HepG2 (cell line): Measurements from ENCODE around the gene WSB1. TPM values are rescaled to one million over a fixed set of nuclear protein-coding genes. Genes with fewer than 3 reads are reported as not detected.

Experiments
- ATAC-seq: fragments of 200-7000 bp; cut with Tn5 transposase; 3 replicates; pipeline ENCODE4 v1.9.1; 2020; ENCODE audit warnings: mild to moderate bottlenecking, moderate library complexity
- BruUV-seq: library from RNA; stranded (reverse); fragments of 400-500 nt; replicated peaks from 2 replicates; lab custom pipeline; 2021; lab: Mats Ljungman, UMichigan
- CTCF ChIA-PET: fragments of 300-600 bp; formaldehyde crosslinking; extraction: SDS; loops from one replicate; lab custom pipeline; 2021; ENCODE audit warnings: low total read pairs, inconsistent platforms, low intra/inter-chr PET ratio; lab: Yijun Ruan, JAX
- POLR2A ChIA-PET: fragments of 350-600 bp; sonication (Branson Sonifier 250); formaldehyde crosslinking; loops from one replicate; lab custom pipeline; 2020; ENCODE audit warnings: antibody characterized with exemption, inconsistent platforms; lab: Yijun Ruan, JAX
- DNase-seq: peaks from one replicate; pipeline ENCODE4 v3.0.0-alpha.2; 2015; ENCODE audit warnings: low spot score
- FAIRE-seq: peaks from 3 replicates; lab custom pipeline; 2011; peaks lifted over from hg19 to GRCh38; lab: Jason Lieb, UNC
- H2AFZ ChIP-seq: one replicate; pipeline ENCODE4 v1.6.1; 2011; ENCODE audit warnings: low read length, inconsistent platforms
- H3K27ac ChIP-seq: fragments of 300-600 bp; 3 replicates; pipeline ENCODE4 v1.8.0; 2011; ENCODE audit warnings: mixed run types, mild to moderate bottlenecking, mixed read lengths, low read length, inconsistent platforms; ENCODE audit not compliant: insufficient read depth; ENCODE audit errors: extremely low read length
- H3K27me3 ChIP-seq, 2 experiments: fragments of 200-600 bp in 1 of 2; 2 replicates in 1 of 2; 3 replicates in 1 of 2; pipeline versions ENCODE4 v1.6.0 to v1.8.0; 2011; ENCODE audit warnings: low read length in 2 of 2, mild to moderate bottlenecking in 2 of 2, moderate library complexity in 2 of 2, inconsistent platforms in 1 of 2; ENCODE audit not compliant: insufficient read depth in 2 of 2, control insufficient read depth in 1 of 2
- H3K36me3 ChIP-seq, 2 experiments: fragments of 200-600 bp in 1 of 2; replicated peaks in 1 of 2; 2 replicates in 1 of 2; 3 replicates in 1 of 2; pipeline versions ENCODE4 v1.5.1 to v1.8.0; 2011; ENCODE audit warnings: low read length in 2 of 2, inconsistent platforms in 1 of 2; ENCODE audit not compliant: insufficient read depth in 2 of 2, control insufficient read depth in 1 of 2
- H3K4me1 ChIP-seq: 2 replicates; pipeline ENCODE4 v1.5.1; 2012; ENCODE audit warnings: low read length, inconsistent platforms; ENCODE audit not compliant: insufficient read depth
- H3K4me2 ChIP-seq: 2 replicates; pipeline ENCODE4 v1.6.0; 2011; ENCODE audit warnings: low read depth, low read length, inconsistent platforms
- H3K4me3 ChIP-seq, 3 experiments: fragments of 200-600 bp in 1 of 3; sonication (generic), shearing (Covaris generic) in 1 of 3; replicated peaks in 1 of 3; 2 replicates each; pipeline ENCODE4 v1.5.1; 2011 to 2016; ENCODE audit warnings: low read length in 3 of 3, inconsistent platforms in 2 of 3, low read depth in 2 of 3, mild to moderate bottlenecking in 2 of 3, control low read depth in 1 of 3, mixed read lengths in 1 of 3; ENCODE audit not compliant: insufficient read depth in 1 of 3
- H3K79me2 ChIP-seq: one replicate; pipeline ENCODE4 v1.6.1; 2011; ENCODE audit warnings: low read length, inconsistent platforms; ENCODE audit not compliant: insufficient read depth
- H3K9ac ChIP-seq: 2 replicates; pipeline ENCODE4 v1.6.0; 2011; ENCODE audit warnings: mild to moderate bottlenecking, low read depth, low read length, inconsistent platforms; ENCODE audit not compliant: insufficient read depth
- H3K9me3 ChIP-seq: 2 replicates; pipeline ENCODE4 v1.5.1; 2012; ENCODE audit warnings: mild to moderate bottlenecking, low read length
- H4K20me1 ChIP-seq: 2 replicates; pipeline ENCODE4 v1.6.0; 2011; ENCODE audit warnings: inconsistent platforms, mild to moderate bottlenecking, low read length, moderate library complexity; ENCODE audit not compliant: insufficient read depth
- AHR ChIP-seq: IDR thresholded peaks from 2 replicates; pipeline ENCODE4 v1.6.1; 2018; ENCODE audit warnings: missing genetic modification reagents, missing compliant biosample characterization
- CBX1 ChIP-seq: IDR thresholded peaks from one replicate; pipeline ENCODE4 v1.6.1; 2016; ENCODE audit warnings: antibody characterized with exemption, low read depth
- DNMT3B ChIP-seq: conservative IDR thresholded peaks from 2 replicates; pipeline ENCODE4 v1.6.1; 2016; ENCODE audit warnings: missing biosample characterization, control low read depth
- PHB2 ChIP-seq: fragments of 450-650 bp; IDR thresholded peaks from 2 replicates; pipeline ENCODE4 v1.6.1; 2018; ENCODE audit not compliant: partially characterized antibody
- SAFB2 ChIP-seq: sonication (generic); formaldehyde crosslinking; IDR thresholded peaks from 2 replicates; pipeline ENCODE4 v1.5.1; 2020; ENCODE audit warnings: missing genetic modification reagents, low read depth, mild to moderate bottlenecking, borderline replicate concordance
- SETDB1 ChIP-seq: sonication (generic); formaldehyde crosslinking; IDR thresholded peaks from 2 replicates; pipeline ENCODE4 v1.5.1; 2020; ENCODE audit warnings: missing genetic modification reagents, mild to moderate bottlenecking, borderline replicate concordance
- ZFP82 ChIP-seq: sonication (generic); formaldehyde crosslinking; IDR thresholded peaks from 2 replicates; pipeline ENCODE4 v1.5.1; 2020; ENCODE audit warnings: mild to moderate bottlenecking, missing genetic modification reagents, borderline replicate concordance
- ZNF446 ChIP-seq: sonication (generic); formaldehyde crosslinking; IDR thresholded peaks from 2 replicates; pipeline ENCODE4 v1.5.0; 2020; ENCODE audit warnings: mild to moderate bottlenecking, missing genetic modification reagents
- ZNF644 ChIP-seq: IDR thresholded peaks from 2 replicates; pipeline ENCODE4 v1.6.1; 2016; ENCODE audit warnings: low read depth
- ZZZ3 ChIP-seq: sonication (generic); formaldehyde crosslinking; IDR thresholded peaks from 2 replicates; pipeline ENCODE4 v1.4.0; 2020; ENCODE audit warnings: missing genetic modification reagents, mild to moderate bottlenecking, borderline replicate concordance
- WGBS: methylation state at CpG from one replicate; pipeline ENCODE4 v1.1.6; 2017; ENCODE audit warnings: low lambda C conversion rate; 5-methylcytosine and 5-hydroxymethylcytosine counted together
- in situ Hi-C: cut with HindIII; loops from 2 replicates; pipeline ENCODE4 v1.10.0; 2017; ENCODE audit warnings: low pct_unique_long_range_greater_than_20kb; ENCODE audit not compliant: extremely low pct_ligation_motif_present
- intact Hi-C: fragments of 100-400 bp; cut with micrococcal nuclease; formaldehyde crosslinking; loops from one replicate; pipeline ENCODE4 v1.10.0; 2022; ENCODE audit not compliant: unreplicated experiment
- polyA plus RNA-seq, 8 experiments: library from polyadenylated mRNA; depleted of rRNA in 3 of 8; stranded (reverse) in 7 of 8; unstranded in 1 of 8; fragments of >200 nt; fragmentation: Illumina TruSeq in 4 of 8; extraction: Trizol in 4 of 8; gene quantifications; 2 replicates each; pipeline versions ENCODE4 v1.2.1 to v1.2.3, GENCODE V29; 2011 to 2016; ENCODE audit warnings: low read depth in 4 of 8, missing spikeins in 1 of 8, mixed read lengths in 1 of 8; ENCODE audit not compliant: insufficient read depth in 1 of 8
- total RNA-seq, 5 experiments: library from RNA; depleted of rRNA; stranded (reverse); fragments of >200 nt; fragmentation: Illumina TruSeq; extraction: Trizol; gene quantifications; 2 replicates each; pipeline ENCODE4 v1.2.3, GENCODE V29; 2016; ENCODE audit warnings: low read depth in 1 of 5
- TF ChIP-seq, protein P1 (sequence below): IDR thresholded peaks from 2 replicates; pipeline ENCODE4 v1.6.1; 2016; ENCODE audit warnings: missing compliant biosample characterization, missing genetic modification reagents, borderline replicate concordance
- TF ChIP-seq, protein P2 (sequence below): sonication (generic); formaldehyde crosslinking; IDR thresholded peaks from 2 replicates; pipeline ENCODE4 v1.4.0; 2020; ENCODE audit warnings: missing genetic modification reagents
- TF ChIP-seq, protein P3 (sequence below): sonication (generic); formaldehyde crosslinking; IDR thresholded peaks from 2 replicates; pipeline ENCODE4 v1.4.0; 2020; ENCODE audit warnings: missing genetic modification reagents; ENCODE audit errors: not compliant biosample characterization

Gene WSB1
- total and polyA plus RNA-seq, 2 of the 13 experiments (the other 11 are each of a cell fraction or from before 2014, with no cell fraction given), result 81.3 to 294 TPM

DNA sequence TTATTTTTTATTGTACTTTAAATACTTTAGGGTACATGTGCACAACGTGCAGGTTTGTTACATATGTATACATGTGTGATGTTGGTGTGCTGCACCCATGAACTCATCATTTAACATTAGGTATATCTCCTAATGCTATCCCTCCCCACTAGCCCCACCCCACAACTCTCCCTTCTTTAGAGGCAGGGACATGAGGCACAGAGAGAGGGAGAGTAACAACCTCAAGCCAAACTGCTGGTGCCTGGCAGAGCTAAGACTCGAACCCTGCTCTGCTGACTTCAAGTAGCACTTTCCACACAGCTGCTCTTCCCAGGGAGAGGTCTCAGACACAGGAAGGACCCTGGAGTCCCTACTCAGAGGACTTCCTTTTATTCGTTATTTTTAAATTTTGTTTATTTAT is 69.4 kb downstream of the WSB1 start:
- Histone ChIP-seq H3K9ac (no peak overlapping the region), H2AFZ (no peak overlapping the region), H3K9me3 (no peaks in the 10 kb centered on the region), H3K4me3 (no peak overlapping the region), H3K27me3 (peaks cover 2 to 32% of the 10 kb centered on the region in 2 experiments), H3K27ac (no peak overlapping the region), H3K79me2 (no peaks in the 10 kb centered on the region), H3K4me1 (peaks cover 13% of the 10 kb centered on the region), H3K36me3 (no peaks in the 10 kb centered on the region), H3K4me2 (no peak overlapping the region), H4K20me1 (no peaks in the 10 kb centered on the region)
- TF ChIP-seq ZZZ3 (CRISPR knock-in tag), result no peak
- no peak for TF ChIP-seq ZFP82
- no peak for TF ChIP-seq AHR
- TF ChIP-seq, protein P1, sequence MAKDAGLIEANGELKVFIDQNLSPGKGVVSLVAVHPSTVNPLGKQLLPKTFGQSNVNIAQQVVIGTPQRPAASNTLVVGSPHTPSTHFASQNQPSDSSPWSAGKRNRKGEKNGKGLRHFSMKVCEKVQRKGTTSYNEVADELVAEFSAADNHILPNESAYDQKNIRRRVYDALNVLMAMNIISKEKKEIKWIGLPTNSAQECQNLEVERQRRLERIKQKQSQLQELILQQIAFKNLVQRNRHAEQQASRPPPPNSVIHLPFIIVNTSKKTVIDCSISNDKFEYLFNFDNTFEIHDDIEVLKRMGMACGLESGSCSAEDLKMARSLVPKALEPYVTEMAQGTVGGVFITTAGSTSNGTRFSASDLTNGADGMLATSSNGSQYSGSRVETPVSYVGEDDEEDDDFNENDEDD (CRISPR knock-in tag), result no peak
- TF ChIP-seq PHB2, result no peak
- no peak for TF ChIP-seq SETDB1
- TF ChIP-seq ZNF446 (CRISPR knock-in tag), result no peak
- TF ChIP-seq SAFB2, result no peak
- TF ChIP-seq, protein P2, sequence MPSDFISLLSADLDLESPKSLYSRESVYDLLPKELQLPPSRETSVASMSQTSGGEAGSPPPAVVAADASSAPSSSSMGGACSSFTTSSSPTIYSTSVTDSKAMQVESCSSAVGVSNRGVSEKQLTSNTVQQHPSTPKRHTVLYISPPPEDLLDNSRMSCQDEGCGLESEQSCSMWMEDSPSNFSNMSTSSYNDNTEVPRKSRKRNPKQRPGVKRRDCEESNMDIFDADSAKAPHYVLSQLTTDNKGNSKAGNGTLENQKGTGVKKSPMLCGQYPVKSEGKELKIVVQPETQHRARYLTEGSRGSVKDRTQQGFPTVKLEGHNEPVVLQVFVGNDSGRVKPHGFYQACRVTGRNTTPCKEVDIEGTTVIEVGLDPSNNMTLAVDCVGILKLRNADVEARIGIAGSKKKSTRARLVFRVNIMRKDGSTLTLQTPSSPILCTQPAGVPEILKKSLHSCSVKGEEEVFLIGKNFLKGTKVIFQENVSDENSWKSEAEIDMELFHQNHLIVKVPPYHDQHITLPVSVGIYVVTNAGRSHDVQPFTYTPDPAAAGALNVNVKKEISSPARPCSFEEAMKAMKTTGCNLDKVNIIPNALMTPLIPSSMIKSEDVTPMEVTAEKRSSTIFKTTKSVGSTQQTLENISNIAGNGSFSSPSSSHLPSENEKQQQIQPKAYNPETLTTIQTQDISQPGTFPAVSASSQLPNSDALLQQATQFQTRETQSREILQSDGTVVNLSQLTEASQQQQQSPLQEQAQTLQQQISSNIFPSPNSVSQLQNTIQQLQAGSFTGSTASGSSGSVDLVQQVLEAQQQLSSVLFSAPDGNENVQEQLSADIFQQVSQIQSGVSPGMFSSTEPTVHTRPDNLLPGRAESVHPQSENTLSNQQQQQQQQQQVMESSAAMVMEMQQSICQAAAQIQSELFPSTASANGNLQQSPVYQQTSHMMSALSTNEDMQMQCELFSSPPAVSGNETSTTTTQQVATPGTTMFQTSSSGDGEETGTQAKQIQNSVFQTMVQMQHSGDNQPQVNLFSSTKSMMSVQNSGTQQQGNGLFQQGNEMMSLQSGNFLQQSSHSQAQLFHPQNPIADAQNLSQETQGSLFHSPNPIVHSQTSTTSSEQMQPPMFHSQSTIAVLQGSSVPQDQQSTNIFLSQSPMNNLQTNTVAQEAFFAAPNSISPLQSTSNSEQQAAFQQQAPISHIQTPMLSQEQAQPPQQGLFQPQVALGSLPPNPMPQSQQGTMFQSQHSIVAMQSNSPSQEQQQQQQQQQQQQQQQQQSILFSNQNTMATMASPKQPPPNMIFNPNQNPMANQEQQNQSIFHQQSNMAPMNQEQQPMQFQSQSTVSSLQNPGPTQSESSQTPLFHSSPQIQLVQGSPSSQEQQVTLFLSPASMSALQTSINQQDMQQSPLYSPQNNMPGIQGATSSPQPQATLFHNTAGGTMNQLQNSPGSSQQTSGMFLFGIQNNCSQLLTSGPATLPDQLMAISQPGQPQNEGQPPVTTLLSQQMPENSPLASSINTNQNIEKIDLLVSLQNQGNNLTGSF (CRISPR knock-in tag), result no peak
- no peak for TF ChIP-seq CBX1
- TF ChIP-seq, protein P3, sequence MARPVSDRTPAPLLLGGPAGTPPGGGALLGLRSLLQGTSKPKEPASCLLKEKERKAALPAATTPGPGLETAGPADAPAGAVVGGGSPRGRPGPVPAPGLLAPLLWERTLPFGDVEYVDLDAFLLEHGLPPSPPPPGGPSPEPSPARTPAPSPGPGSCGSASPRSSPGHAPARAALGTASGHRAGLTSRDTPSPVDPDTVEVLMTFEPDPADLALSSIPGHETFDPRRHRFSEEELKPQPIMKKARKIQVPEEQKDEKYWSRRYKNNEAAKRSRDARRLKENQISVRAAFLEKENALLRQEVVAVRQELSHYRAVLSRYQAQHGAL (CRISPR knock-in tag), result no peak
- no peak for TF ChIP-seq DNMT3B (CRISPR knock-in tag)
- TF ChIP-seq ZNF644 (CRISPR knock-in tag), result no peak
- ATAC-seq (no peak), DNase-seq (no peak), FAIRE-seq (no peak)
- ChIA-PET POLR2A (no interaction called here), CTCF (no interaction called here)
- WGBS, result 1% methylated on average over 3 of the region's 3 CpGs
- in situ Hi-C loops, result no loop called here
- no TSS peak for BruUV-seq
- intact Hi-C loops, result no loop called here
